ENCODE data around the gene ANKLE2.
"Not testable (repeated sequence)": the region's sequence is repeated elsewhere in the genome, so short reads cannot be mapped to it uniquely, and the experiment has no call there.

ANKLE2 gene

DNA sequence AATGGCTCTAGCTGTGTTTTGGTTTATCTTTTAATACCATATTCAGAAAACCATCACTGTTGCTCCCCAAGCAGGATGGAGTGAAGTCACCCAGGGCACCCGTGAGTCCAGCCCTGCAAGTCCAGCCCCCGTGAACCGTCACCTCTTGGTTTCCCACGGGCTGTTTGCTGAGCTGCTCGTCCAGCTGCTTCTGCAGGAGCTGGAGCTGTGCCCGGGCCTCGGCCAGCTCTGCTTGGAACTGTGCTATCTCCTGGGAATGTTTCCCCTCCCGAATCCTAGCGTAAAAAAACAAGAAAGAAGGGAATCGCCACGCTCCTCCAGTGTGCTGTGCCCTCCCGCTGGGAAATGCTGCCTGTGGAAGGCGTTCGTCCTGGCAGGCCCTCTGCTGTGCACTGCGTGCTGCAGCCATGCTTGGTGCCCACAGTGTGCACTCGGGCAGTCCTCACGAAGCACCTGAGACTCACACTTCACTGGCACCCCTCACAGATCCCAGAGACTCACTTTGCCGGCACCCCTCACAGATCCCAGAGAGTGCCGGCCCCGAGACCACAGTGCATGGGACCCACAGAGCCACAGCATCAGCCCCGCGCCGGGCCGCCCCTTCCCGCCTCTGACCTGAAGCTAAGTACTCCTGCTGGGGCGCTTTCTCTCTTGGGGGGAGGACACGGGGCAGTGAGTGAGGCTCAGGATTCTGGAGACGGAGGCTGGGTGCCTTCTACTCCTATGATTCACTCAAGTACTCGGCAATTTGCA is 15.4 kb upstream of the ANKLE2 start:
- no peak for DNase-seq (ENCODE audit: low read depth in 2 of 2)

DNA sequence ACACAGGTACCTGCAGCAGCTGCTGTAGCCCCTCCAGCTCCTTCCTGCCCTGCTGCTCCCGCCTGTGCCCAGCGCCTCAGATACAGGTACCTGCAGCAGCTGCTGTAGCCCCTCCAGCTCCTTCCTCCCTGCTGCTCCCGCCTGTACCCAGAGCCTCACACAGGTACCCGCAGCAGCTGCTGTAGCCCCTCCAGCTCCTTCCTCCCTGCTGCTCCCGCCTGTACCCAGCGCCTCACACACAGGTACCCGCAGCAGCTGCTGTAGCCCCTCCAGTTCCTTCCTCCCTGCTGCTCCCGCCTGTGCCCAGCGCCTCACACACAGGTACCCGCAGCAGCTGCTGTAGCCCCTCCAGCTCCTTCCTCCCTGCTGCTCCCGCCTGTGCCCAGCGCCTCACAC is 14.6 kb upstream of the ANKLE2 start:
- DNase-seq (ENCODE audit: low read depth in 2 of 2), result not testable (repeated sequence)

DNA sequence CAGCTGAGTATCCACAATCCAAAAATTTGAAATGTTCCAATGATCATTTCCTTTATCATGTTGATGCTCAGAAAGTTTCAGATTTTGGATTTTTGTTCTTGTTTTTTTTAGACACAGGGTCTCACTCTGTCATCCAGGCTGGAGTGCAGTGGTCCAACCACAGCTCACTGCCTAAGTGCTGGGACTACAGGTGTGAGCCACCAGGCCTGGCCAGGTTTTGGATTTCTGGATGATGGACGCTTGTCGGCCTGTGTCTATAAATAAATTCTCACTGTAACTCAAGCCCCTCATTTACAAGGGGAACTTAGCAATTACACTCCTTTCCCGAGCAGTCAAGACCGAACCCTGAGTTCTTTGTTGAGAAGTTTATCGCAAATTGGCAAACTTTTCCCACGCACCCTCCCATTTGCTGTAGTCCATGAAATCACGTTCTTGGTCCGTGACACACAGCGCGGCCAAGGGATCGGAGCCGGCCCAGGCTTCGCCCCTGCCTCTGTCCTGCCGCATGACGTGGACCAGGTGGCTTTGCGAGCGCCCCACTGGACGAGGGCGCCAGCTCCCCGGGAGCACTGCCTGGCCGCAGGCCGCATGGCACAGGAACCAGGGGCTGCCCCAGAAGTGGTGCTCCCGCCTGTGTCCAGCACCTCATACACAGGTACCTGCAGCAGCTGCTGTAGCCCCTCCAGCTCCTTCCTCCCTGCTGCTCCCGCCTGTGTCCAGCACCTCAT is 14.0 kb upstream of the ANKLE2 start:
- DNase-seq (ENCODE audit: low read depth in 2 of 2), result no peak

DNA sequence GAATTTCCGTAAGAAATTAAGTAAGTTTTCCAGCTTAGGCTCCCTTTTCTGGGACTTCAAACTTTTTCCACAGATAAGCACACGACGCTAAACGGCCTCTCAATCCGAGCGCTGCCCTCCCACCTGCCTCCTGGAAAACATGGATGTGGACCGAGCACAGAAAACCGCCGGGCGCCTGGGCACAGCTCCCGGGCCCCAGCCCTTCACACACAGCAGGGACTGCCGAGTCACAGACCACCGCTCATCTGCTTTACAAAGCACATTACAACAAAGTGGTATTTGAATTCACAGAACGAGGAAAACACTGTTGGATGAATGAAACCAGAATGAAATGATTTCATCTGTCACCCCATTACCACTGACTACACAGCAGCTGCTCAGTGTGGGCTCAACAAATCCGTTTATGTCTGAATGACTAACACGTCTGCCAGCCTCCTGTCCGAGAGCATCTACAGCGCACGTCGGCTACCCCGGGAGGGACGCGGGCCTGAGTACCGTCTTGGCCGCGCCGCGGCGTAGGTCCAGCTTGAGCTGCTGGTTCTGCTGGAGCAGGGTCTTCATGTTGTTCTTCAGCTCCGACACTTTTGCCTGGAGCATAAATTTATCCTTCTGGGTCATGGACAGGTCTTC is 13.1 kb upstream of the ANKLE2 start:
- no peak for DNase-seq (ENCODE audit: low read depth in 2 of 2)

DNA sequence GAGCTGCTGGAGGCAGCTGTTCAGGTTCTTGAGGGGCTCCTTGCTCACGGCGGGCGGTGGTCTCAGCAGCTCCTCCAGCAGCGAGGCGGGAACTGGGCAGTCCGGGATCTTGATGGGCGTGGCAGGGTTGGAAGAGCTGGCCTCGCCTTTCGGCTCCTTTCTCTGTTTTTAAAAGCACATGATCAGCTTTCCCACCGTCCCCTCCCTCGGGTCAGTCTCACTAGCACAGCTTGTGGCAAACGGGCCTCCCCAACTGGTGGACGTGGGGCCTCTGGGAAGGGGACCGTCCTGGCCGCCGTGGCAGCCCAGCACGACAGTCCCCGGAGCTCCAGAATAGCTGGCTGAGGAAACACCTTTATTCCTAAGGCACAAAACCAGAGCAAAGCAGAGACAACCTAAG is 12.5 kb upstream of the ANKLE2 start:
- no peak for DNase-seq (ENCODE audit: low read depth in 2 of 2)

DNA sequence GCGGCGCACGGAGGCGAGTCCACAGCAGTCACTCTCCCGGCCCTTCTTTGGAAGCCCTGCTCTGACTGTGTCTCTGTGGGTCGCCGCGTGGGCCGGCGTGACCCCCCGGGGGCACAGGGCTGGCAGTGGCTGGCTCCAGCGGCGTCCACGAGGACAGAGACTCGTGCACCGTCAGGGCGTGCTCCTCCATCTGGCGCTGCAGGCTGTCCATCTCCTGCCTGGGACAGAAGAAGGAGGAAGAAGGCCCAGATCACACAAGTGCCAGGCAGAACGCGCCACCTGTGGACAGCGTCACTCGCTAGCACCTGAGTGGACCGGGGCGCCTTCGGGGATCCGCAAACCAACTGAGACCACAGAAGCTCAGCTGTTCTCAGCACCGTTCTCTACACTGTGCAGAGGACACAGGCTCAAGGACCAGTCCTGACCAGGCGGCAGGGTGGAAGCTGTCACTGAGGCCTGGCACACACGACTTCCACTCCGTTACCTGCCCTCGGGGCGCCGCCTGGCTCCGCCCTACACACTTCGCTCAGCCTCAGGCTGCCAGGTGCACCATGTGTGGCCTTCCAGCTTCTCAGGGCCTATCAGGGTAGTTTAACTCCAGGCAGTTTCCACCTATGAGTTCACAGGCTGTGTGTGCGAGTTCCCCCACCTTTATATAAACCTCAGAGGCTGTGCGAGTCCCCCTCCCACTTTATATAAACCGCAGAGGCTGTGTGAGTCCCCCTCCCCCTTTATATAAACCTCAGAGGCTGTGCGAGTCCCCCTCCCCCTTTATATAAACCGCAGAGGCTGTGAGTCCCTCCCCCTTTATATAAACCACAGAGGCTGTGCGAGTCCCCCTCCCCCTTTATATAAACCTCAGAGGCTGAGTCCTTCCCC is 11.7 kb upstream of the ANKLE2 start:
- no peak for DNase-seq (ENCODE audit: low read depth in 2 of 2)

DNA sequence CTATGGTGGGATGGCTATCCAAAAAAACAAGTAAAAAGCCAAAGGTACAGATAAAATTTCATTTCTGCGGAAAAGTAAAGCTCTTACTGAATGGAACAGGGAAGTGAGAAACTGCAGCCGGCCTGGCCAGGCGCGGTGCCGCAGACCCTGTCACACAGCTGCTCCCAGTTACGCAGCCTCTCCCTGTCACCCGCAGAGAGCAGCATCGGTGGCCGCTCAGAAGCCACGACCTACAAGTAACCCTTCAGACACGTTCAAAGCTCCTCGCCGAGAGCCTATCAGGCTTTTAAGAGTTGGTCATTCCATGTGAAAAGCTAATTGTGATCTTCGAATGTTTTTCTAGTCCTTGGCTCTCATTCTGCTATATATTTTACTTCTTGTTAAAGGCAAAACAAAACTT is 11.0 kb upstream of the ANKLE2 start:
- DNase-seq (ENCODE audit: low read depth in 2 of 2), result no peak

DNA sequence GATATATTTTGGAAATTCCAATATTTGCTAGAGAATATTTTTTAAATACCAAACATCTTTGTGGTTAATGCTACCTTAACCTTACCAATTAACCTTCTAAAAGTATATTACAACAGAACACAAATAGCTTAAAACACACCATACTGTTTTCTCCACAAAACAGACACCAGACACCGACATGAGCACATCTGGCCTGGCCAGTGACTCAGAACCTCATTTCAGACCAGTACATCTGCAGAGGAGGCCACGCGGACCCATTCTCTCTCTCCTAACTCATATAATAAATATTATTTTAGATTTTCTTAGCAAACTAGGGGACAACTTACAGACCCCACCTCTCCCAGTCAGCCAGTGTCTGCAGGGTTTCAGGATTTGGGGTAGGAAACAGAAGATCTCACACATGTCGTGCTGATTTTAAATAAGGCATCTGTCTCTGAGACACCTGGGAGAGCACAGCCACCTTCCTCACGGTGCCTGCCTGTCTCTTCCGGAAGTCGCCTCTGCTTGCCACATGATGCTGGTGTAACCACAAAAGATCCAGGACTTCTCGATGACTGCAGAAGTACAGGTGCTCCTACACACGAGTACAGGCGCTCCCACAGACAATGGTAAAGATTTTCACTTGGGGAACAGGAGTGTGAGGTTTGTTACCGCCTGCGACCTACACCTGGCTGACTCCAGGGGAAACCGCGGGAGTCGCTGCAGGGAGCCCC is 9.7 kb upstream of the ANKLE2 start:
- no peak for DNase-seq (ENCODE audit: low read depth in 2 of 2)

DNA sequence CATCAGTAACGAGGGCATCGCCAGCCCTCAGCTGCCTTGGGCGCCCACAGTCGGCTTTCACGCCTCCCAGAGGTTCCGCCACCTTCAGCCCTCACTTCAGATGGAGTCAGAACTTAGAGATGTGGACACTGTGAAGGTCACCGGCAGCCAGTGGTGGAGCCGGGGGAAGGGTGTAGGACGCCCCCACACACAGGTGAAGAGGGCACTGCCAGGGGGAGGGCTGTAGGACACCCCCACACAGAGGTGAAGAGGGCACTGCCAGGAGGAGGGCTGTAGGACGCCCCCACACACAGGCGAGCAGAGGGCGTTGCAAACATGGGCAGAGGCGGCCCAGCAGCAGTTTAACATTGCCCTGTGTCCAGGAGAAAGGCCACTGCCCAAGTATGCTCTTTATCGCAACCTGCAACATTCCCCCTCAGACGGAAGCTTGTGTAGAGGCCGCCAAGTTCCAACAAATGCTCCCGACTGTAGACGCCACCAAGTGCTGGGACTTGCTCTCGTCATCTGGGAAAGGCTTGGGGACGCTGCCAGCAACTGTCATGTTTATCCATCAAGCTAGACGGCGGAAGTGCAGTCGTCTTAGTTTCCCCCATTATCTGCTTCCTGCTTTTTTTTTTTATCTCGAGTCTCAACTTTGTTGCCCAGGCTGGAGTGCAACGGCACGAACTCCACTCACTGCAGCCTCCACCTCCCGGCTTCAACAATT is 4.9 kb upstream of the ANKLE2 start:
- DNase-seq (ENCODE audit: low read depth in 2 of 2), result no peak

DNA sequence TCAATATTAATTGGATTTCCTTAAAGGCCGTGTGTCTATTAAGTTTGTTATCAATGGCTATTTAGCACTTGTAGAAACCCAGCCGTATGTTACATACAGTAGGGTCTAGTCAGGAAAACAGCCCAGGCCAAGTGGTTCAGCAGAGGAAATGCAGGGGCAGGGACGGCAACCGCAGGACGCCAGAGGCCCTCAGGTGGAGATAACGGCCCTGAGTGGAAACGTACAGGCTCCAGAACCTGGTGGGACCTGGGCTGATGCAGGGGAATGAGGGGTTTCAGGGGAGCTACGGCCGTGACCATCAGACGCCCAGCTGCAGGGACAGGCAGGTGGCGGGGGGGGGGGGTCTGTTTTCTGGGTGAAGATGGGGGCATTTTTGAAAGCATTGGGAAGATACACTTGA is 3.7 kb upstream of the ANKLE2 start:
- no peak for DNase-seq (ENCODE audit: low read depth in 2 of 2)

DNA sequence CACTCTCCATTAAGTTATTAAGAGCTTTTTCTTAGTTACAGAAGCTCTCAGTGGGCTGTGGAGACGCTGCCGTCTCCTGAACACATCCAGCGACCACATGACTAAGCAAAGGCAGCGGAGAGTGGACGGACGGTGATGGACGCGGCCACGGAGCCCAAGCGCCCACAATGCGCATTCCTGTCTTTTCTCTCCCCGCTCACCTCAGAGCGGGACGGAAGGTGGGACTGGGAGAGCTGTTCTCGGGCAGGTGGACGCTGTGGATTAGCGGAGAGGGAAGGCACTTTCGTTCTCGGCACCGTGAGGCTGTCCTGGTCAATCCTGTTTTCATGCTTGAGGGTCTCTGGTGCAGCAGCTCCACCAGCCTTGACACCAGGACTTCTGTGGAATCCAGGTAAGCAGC is 2.6 kb upstream of the ANKLE2 start:
- no peak for DNase-seq (ENCODE audit: low read depth in 2 of 2)

DNA sequence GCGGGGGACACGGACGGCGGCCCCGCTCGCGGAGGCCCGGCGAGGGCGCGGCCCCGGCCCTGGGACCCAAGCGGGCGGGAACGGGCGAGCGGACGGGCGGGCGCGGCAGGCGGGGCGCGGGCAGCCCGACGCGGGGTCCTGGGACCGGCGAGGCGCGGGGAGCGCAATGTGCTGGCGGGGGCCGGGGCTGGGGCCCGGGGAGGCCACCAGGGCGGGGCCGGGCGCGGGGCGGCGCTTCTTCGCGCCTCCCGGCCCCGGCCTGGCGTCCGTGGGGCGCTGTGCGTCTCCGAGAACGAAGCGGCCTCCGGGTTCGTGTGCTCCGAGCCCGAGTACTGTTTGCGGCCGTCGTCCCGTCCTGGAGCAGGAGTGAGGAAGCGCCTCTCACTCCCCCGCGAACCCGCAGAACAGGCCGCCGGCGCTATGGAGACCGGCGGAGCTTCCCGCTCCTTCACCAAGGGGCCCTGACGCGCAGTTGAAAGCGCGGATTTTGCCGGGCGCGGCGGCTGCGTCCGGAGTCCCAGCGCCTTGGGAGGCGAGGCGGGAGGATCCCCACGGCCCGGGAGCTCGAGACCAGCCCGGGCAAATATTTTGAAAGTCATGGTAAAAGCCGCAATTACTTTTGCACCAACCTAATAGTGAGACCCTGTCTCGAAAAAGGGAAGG is 420 bp upstream of the ANKLE2 start:
- DNase-seq (ENCODE audit: low read depth in 2 of 2), result peak; percentile 81 to 82

DNA sequence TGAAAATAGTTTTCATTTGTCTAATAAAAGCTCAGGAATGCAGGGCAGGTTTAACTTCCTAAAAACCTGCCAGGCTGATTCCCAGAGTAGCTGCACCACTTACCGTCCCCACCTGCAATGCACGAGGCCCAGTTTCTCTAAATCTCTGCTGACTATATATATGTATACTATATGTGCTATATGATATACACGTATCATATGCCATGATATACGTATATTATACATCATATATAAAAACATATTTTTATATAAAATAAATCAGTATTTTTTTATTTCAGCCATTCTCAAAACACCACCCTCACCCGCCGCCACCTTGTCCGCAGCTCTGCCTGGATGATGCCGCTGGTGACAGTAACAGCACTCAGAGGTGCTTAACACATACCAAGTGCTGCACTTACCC is 2.3 kb downstream of the ANKLE2 start:
- no peak for DNase-seq (ENCODE audit: low read depth in 2 of 2)

DNA sequence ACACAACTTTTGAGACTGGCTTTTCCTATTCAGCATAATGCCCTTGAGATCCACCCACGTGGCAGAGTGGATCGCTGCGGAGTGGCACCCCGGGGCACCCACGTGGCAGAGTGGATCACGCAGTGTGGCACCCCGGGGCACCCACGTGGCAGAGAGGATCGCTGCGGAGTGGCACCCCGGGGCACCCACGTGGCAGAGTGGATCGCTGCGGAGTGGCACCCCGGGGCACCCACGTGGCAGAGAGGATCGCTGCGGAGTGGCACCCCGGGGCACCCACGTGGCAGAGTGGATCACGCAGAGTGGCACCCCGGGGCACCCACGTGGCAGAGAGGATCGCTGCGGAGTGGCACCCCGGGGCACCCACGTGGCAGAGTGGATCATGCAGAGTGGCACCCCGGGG is 2.8 kb downstream of the ANKLE2 start:
- DNase-seq (ENCODE audit: low read depth in 2 of 2), result not testable (repeated sequence)

DNA sequence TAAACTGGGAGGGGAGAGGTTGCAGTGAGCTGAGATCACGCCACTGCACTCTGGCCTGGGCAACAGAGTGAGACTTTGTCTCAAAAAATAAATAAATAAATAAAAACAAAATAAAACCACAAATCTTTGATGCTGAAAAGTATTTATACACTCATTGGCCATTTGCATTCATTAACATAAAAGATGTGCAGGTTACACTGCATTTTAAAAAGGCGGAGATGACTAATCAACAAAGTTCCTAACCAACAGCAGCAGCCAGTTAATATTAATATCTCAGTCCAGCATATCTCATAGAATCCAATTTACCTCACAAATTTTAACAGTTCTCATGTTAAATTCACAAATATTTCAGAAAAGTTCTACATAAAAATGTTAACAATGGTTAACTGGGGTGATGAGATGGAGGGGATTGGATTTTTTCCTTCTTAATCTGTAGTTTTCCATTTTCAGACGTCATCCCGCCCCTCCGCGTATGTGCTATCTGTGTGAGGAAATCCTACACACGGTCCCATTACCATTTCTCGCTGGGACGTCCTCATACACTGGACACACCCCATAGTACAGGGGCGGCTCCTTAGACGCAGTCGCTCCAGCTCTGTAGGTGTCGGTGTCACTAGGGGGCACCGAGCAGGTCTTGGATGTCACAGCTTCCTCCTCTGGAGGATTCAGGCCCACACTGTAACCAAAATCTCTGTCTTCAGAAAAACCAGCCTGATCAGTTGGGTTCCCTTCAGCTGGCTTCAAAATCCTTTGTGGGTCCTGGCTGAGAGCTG is 7.3 kb downstream of the ANKLE2 start:
- no peak for DNase-seq (ENCODE audit: low read depth in 2 of 2)

DNA sequence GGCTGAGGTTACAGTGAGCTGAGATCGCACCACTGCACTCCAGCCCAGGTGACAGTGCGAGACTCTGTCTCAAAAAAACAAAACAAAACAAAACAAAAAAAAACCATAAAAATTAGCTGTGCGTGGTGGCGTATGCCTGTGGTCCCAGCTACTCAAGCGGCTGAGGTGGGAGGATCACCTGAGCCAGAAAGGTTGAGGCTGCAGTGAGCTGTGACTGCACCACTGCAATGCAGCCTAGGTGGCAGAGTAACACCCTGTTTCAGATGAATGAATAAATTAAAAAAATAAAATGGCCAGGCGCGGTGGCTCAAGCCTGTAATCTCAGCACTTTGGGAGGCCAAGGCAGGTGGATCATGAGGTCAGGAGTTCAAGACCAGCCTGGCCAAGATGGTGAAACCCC is 8.0 kb downstream of the ANKLE2 start:
- DNase-seq (ENCODE audit: low read depth in 2 of 2), result not testable (repeated sequence)

DNA sequence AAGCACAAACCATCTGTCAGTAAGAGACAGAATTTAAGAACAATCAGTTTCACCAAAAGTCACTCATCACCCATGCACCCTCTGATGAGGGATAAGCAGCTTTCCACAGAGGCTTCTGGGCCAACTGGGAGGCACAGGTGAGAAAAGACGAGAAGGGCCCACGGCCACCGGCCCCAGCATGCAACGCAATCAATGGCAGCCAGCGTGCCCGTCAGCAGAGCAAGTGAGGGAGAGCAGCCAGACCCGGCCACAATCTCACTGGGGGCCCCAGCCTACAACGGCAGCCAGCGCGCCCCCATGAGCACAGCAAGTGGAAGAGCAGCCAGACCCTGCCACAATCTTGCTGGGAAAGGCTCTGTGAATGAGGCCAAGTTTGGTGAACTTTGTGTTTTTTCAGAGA is 13.3 kb downstream of the ANKLE2 start:
- no peak for DNase-seq (ENCODE audit: low read depth in 2 of 2)

DNA sequence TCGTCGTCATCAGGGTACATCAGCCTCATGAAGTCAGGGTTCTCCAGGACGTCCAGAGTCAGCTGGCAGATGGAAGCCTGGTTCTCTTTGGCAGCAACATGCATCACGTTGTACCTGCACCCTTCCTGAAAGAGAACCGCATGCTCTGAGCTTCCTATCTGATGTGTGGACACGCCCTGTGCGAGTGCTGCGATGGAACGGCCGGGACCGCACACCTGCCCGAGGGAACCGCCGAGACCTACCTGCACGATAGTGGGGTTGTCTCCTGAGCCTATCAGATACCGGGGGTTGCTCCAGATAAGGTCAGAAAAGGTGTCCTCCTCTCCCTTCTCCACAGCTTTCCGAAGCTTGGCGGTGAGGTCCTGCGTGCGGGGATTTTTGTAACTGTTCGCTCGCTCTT is 13.7 kb downstream of the ANKLE2 start:
- DNase-seq (ENCODE audit: low read depth in 2 of 2), result no peak

DNA sequence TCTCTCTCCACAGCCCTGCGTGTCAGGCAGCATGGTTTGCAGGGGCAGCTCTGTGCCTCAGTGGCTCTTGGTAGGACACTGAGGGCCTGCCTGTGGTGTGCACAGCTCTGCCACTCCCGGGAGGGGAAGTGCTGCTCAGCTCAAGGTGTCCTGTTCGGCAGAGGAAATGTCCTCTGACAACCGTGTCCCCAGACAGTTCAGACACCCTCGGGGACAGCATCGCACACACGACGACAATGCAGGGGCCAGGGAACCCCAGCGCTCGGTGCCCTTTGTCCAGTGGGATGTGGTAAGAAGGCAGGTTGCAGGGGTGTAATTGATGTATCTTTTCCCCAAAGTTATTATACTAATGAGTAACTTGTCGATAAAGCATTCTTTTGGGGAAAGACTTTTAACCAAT is 14.2 kb downstream of the ANKLE2 start:
- DNase-seq (ENCODE audit: low read depth in 2 of 2), result no peak

Data from stimulated activated CD4-positive, alpha-beta T cell treated with anti-CD3 and anti-CD28 coated beads, Interleukin-4, amount 100 ng/mL, for 48 hours (primary cell).